Daoy (cell line): Measurements from ENCODE around the gene MYO1F. TPM values are rescaled to one million over a fixed set of nuclear protein-coding genes. Genes with fewer than 3 reads are reported as not detected.
"Not testable (repeated sequence)": the region's sequence is repeated elsewhere in the genome, so short reads cannot be mapped to it uniquely, and the experiment has no call there.

Source experiments
- DNase-seq: peaks from one replicate; pipeline ENCODE4 v3.0.0-alpha.2; 2015; ENCODE audit warnings: low read depth
- total RNA-seq: library from RNA; depleted of rRNA; stranded (reverse); fragments of >200 nt; shearing (Covaris generic); gene quantifications from 2 replicates; pipeline ENCODE4 v1.2.3, GENCODE V29; 2014; rRNA removed

Gene MYO1F
- total RNA-seq, result 0.24 TPM in 1 of 2 replicates, not detected in the other

GRCh38 chr19:8577247-8577646 is at the start of gene MYO1F:
Gene MYO1F (minus strand): TSS chr19:8577442. CDS start chr19:8577309, 133 bp downstream.
- no peak for DNase-seq

GRCh38 chr19:8626842-8627241 is 49.6 kb upstream of the MYO1F start:
- no peak for DNase-seq

DNA sequence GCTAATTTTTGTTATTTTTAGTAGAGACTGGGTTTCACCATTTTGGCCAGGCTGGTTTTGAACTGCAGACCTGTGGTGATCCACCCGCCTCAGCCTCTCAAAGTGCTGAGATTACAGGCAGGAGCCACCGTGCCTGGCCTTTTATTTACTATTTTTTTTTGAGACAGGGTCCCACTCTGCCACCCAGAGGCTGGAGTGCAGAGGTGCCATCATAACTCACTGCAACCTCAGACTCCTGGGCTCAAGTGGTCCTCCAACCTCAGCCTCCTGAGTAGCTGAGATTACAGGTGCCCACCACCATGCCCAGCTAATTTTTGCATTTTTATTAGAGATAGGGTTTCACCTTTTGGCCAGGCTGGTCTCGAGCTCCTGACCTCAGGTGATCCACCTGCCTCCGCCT is 45.6 kb upstream of the MYO1F start:
- peak; percentile 35 for DNase-seq

DNA sequence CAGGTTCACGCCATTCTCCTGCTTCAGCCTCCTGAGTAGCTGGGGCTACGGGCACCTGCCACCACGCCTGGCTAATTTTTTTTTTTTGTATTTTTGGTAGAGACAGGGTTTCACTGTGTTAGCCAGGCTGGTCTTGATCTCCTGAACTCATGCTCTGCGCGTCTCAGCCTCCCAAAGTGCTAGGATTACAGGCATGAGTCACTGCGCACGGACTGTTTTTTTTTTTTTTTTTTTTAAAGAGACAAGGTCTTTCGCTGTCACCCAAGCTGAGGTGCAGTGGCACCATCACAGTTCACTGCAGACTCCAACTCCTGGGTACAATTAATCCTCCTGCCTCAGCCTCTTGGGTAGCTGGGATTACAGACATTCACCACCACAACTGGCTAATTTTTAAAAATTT is 41.5 kb upstream of the MYO1F start:
- peak; percentile 68 for DNase-seq

- no peak for DNase-seq
Observed at GRCh38 chr19:8617984-8618383, 40.7 kb upstream of the MYO1F start.

DNA sequence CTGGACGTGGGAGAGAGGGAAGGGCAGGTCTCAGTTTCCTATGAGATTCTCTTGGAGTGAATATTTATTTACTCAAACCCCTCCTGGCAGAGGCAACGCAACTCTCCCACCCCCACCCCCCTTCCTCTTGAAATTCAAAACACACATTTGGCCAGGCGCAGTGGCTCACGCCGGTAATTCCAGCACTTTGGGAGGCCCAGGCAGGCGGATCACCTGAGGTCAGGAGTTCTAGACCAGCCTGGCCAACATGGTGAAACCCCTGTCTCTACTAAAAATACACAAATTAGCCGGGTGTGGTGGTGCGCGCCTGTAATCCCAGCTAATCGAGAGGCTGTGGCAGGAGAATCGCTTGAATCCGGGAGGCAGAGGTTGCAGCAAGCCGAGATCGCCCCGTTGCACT is 40.1 kb upstream of the MYO1F start:
- not testable (repeated sequence) for DNase-seq

DNA sequence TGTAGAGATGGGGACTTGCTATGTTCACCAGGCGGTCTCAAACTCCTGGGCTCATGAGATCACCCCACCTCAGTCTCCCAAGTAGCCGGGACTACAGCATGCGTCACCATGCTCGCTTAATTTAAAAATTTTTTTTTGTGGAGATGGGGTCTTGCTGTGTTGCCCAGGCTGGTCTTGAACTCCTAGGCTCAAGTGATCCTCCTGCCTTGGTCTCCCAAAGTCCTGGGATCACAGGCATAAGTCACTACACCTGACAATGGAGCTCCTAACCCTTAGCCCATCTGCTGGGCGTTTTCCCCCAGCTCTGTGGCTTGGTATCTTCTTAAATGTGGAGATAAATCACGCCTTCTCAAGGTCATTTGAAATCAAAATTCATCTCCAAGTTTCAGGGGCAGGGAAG is 39.6 kb upstream of the MYO1F start:
- no peak for DNase-seq

- peak; percentile 73 for DNase-seq
Observed at GRCh38 chr19:8615813-8616596, 38.8 kb upstream of the MYO1F start.

- peak; percentile 64 for DNase-seq
Observed at GRCh38 chr19:8615024-8615423, 37.8 kb upstream of the MYO1F start.

DNA sequence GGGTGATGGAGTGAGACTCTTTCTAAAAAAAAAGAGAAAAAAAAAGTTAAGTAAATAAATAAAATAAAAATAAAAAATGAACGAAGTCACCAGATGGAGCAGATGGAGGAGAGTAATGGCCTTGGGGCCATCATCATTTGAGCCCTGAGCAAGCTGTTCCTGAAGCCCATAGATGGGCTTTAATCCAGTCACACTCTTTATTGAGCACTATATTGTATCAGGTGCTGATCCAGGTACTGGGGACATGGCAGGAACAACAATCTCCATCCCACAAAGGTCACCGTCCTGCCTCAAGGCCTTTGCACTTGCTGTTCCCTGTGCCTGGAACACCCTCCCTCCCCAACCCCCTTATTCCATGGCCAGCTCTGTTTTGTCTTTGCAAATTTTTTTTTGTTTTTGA is 37.2 kb upstream of the MYO1F start:
- DNase-seq, result no peak

GRCh38 chr19:8612807-8613171 is 35.5 kb upstream of the MYO1F start:
- DNase-seq, result no peak

DNA sequence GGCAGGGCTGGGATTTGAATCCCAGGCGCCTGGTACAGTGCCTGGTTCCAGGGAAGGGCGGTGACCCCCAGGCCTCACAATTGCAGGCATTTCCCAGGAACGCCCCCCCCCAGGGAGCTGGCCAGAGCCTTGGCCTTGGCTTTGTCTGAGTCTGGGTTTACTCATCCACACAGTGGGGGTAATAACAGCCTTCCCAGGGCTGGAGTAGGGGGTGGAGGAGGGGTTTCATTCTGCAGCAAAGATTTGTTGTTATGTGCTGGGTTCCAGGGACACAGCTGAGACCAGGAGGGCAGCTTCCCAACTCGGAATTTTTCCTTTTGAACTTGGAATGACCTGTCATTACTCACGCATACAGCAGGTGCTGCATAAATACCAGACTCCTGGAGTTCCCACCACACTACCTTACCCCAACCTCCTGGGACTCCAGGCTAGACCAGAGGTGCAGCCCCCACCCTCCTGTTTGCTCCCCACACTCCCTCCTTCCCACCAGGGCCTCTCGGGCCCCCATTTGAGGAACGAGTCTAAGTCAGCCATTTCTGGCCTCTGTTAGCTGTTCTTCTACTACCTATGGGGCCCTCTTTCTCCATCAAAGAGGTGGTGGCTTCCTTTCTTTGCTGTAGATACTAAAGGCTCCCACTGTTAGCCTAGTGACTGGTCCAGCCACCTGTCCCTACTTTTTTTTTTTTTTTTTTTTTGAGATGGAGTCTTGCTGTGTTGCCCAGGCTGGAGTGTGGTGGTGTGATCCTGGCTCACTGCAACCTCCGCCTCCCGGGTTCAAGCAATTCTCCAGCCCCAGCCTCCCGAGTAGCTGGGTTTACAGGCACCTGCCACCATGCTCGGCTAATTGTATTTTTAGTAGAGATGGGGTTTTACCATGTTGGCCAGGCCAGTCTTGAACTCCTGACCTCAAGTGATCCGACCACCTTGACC is 34.9 kb upstream of the MYO1F start:
- peak; percentile 89 for DNase-seq

DNA sequence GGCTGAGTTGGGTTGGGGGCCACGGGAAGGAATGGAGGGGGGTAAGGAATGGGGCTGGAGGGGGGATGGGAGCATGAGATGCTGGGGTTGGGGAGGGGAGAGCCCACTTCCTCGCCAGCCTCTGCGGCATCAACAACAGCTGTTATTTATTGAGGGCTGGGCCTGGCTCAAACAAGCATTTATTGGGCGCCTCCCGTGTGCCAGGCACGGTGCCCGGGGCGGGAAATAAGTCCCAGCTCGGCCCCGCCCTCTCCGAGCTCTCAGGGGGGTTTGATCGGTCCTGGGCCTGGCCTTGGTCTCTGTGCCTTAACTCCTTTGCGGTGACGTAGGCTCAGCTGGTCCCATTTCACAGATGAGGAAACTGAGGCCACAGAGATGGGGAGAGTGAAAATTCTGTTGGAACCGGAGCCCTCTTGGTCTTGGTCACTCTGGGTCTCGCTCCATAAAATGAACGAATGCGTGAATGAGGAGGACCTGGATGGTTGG is 34.2 kb upstream of the MYO1F start:
- DNase-seq, result peak; percentile 48

- DNase-seq, result no peak
Observed at GRCh38 chr19:8610936-8611300, 33.7 kb upstream of the MYO1F start.

GRCh38 chr19:8610041-8610935 is 33.0 kb upstream of the MYO1F start, which contains the start of gene ADAMTS10:
Gene ADAMTS10 (minus strand): TSS chr19:8610715. CDS start chr19:8605710, 5,005 bp downstream.
- DNase-seq, result peak; percentile 52

DNA sequence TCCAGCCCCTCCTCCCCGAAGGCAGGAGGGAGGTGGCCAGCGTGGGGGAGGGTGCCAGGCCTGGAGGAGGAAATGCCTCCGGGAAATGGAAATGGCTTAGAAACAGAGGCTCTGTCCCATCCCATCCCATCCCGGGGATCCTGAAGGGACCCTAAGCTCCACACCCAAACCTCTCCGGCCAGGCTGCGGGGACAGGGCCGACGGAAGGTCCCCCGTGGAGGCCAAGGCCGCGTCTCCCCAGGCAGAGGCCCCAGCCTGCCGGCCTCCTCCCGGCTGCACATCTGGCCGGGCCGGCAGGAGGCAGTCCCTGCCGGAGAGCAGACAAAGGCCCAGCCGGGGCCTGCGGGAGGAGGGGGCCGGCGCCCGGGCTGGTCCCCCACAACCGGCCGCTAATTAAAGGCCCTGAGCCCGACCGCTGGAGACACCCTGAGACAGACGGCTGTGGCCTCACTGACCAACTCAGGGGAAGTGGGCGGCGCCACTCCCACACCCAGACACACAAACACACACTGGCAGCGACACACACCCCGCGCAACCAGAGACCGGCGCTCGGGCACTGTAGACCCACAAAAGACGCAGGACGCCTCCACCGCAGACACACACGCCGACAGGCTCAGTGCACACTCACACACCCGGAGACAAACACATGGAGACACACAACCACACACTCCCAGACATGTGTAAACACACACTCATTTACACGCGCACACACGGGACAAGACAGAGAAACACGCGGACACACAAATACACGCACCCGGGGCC is 32.2 kb upstream of the MYO1F start:
- peak; percentile 67 for DNase-seq

GRCh38 chr19:8608941-8609278 is 31.7 kb upstream of the MYO1F start:
- DNase-seq, result no peak

GRCh38 chr19:8607386-8607785 is 30.1 kb upstream of the MYO1F start:
- DNase-seq, result peak; percentile 76

- no peak for DNase-seq
Observed at GRCh38 chr19:8605514-8605913, 28.3 kb upstream of the MYO1F start.

DNA sequence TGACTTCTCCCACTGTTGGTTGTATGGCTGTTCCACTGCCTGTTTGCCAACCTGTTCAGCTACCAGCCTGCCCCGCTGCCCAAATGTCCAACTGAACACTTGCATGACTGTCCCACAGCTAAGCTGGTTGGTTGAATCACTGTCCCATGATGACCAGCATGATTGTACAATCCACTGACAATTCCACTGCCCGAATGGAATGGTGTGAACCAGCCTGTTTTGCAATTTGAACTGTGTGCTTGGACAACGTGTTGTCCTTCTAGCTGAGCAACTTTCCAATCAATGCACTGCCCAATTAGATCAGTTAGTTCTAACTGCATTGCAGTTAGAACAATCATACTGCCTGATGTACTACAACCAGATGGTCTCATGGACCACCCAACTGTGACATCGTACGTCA is 24.6 kb upstream of the MYO1F start:
- DNase-seq, result no peak

- DNase-seq, result no peak
Observed at GRCh38 chr19:8600816-8601215, 23.6 kb upstream of the MYO1F start.
